Measurements from ENCODE around the gene SIGLEC8.
"Not testable (repeated sequence)": the region's sequence is repeated elsewhere in the genome, so short reads cannot be mapped to it uniquely, and the experiment has no call there.

The SIGLEC8 gene

DNA sequence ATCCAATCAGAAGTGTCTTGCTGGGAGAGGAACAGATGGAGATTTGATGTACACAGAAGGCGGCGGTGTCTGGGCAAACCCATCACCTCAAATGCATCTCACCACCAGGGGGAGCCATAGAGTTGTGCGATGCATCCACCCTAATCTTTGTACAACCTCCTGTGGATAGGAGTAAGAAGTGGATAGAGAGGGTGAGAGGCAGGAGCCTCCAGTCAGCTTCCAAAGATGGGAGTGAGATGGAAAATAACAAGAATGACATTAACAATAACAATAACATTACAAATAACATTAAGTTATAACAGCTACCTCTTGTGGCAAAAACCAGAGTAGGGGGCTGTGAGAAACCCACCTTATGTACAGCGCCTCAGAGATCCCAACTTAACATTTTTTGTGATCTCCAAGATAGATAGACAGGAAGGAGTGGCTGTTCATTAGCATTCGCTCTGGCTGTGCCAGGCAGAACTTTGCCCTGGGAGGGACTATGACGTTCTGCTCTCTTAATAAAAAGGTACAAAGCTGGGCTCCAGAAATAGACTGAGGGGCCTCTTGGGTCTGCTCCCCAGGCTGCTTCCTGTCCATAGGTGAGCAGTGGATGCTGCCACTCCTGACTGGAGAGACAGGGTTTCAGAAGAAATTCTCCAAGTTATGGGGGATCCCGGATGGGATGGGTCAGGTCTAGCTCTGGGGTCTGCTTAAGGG is 14.9 kb upstream of the SIGLEC8 start:
- peak; percentile 52 to 63 for DNase-seq (ENCODE audit: low read depth in 1 of 2, low spot score in 1 of 2)

DNA sequence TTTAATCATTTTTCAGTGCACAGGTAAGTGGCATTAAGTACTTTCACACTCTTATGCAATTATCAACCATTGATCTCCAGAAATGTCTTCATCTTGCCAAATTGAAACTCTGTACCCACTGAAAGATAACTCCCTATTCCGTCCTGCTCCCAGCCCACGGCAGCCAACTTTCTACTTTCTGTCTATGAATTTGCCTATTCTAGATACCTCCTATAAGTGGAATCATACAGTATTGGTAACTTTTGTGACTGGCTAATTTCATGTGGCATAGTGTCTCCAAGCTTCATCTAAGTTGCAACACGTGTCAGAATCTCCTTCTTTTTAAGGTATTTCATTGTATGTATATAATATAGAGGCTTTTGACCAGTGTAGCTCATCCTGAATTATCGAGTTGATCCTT is 14.4 kb upstream of the SIGLEC8 start:
- no peak for DNase-seq (ENCODE audit: low read depth in 1 of 2, low spot score in 1 of 2)

DNA sequence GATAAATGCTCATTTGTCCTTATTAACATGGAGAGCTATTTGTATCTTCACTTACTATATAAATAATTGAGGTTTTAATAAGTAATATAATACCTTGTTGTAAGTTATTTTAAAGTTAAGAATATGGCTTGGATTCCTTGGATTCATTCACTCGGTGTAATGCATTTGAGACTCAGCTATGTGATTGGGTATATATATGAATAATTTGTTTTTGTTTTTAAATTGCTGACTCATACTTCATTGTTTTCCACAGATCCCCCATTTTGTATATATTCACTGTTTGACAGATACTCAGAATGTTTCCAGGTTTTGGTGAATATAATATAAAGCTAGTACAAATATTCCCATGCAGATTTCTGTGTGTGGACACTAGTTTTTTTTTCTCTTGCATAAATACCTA is 13.3 kb upstream of the SIGLEC8 start:
- DNase-seq (ENCODE audit: low read depth in 1 of 2, low spot score in 1 of 2), result no peak

DNA sequence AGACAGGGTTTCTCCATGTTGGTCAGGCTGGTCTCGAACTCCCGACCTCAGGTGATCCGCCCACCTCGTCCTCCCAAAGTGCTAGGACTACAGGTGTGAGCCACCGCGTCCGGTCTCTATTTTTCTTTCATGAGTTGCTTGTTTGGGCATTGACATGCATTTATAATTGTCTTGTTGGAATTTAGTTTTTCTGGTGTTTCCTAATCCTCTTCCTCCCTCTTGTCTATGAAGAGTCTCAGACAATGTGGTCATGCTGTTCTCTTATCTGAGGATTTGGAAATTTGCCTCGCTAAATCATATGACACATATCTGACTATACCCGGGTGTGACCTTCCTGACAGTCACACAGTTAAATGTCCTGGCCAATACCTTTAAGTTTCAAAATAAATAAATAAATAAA is 12.7 kb upstream of the SIGLEC8 start:
- DNase-seq (ENCODE audit: low read depth in 1 of 2, low spot score in 1 of 2), result no peak

DNA sequence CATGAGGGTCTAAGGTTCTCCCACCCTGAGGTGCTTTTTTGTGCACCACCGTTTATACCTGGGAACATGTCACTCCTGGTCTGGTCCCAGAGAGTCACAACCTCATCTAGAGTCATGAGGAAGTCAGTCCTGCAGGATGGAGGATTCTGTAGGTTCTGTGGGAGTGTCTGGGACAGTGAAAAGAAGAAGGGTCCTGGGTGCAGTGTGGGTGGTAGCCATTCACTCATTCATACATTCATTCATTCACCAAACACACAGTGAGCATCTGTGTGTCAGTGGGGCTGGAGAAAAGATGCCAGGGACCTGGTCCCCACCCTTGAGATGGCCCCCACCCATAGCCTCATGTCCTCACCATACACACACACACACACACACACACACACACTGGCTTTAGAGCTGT is 11.4 kb upstream of the SIGLEC8 start:
- DNase-seq (ENCODE audit: low read depth in 1 of 2, low spot score in 1 of 2), result no peak

DNA sequence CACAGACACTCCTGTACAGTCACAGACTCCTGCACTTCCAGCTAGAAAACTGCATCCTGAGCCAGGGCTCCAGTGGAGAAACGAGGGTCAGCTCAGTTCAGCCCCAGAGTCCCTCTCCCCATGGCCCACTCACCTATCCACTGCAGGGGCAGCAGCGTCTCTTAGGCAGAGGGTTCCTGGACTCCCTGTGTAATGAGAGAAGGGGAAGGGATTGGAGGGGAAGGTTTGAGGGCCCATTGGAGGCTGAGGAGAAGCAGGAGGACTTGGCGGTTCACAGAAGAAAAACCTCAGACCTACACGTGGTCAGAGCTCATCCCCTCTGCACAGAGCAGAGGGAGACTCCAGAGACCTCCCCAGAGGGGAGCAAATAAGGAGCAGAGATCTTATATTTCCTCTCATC is 10.9 kb upstream of the SIGLEC8 start:
- DNase-seq (ENCODE audit: low read depth in 1 of 2, low spot score in 1 of 2), result no peak

DNA sequence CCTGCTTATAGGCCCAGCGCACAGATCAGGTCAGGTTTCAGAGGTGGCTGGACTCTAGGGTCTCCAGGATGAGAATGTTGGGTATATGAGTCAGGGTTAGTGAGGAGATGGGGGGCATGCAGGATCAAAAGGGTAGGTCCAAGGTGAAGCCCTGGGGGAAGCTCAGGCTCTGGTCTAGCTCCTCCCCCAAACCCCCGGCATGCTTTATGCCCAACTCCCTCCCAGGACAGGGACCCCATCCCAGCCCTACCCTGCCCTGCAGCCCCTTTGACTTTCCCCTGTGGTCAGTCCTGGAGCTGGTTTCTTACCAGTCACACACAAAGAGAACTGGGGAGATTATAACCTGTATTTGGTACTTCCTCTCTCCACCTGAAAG is 10.3 kb upstream of the SIGLEC8 start:
- DNase-seq (ENCODE audit: low read depth in 1 of 2, low spot score in 1 of 2), result no peak

DNA sequence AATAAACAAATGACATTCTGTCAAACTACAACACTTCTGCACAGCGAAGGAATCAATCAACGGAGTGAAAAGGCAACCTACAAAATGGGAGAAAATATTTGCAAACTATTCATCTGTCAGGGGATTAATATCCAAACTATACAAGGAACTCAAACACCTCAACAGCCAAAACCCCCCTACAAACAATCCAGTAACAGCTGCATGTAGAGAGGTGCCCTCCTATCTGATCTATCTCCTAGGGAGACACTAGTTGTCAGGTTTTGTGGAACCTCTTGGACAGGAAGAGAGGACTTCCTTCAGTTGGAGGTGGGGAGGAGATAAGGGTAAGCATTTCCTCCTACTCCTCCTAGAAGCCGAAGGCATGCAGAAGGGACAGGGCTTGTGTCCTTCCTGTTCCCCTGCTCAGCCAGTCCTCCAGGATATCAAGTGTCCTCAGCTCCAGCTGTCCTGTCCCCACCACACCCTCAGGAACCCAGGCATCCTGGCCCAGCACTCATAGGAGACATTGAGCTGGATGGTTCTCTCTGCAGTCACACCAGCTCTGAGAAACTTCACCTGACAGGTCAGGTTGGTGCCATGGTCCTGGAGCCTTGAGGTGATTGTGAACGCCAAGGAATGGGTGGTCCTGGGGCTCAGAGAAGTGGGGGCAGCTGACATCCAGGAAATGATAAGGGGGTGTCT is 9.8 kb upstream of the SIGLEC8 start:
- no peak for DNase-seq (ENCODE audit: low read depth in 1 of 2, low spot score in 1 of 2)

DNA sequence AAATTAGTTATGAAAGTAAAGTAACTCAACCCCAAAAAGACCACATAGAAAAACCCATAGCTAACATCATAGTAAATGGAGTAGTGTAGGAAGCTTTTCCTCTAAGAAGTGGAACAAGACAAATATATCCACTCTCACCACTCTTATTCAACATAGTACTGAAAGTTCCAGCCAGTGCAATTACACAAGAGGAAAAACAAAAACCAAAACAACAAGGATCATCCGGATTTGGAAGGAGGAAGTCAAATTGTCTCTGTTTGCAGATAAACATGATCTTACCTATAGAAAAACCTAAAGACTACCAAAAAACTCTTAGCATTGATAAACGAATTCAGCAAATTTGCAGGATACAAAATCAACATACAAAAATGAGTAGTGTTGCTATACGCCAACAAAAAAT is 8.5 kb upstream of the SIGLEC8 start:
- no peak for DNase-seq (ENCODE audit: low read depth in 1 of 2, low spot score in 1 of 2)

DNA sequence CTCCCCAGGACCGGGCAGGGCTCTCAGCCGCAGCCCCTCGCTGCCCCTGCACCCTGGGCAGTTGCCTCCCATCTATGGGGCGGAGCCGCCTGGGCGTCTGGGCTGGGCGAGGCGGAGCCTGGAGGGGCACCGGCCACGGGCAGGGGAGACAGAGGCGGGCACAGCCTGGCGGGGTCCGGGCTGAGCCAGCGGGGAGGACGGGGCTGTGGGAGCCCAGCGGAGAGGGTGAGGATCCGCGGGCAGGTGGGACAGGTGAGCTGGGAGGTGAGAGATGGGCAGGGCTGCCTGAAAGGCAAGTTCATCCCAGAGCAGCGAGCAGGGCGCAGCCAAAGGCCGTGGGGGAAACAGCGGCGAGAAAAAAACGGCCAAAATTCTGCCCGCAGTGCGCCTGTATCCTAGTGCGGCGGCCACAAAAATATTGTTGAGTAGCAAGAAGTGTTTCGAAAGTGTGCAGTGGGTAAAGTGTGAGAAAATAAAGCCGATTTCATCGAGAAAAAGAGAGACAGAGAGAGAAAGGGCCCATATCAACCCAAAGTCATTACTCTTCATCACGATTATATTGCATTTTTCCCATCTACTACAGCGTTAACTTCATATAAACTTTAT is 5.8 kb upstream of the SIGLEC8 start:
- not testable (repeated sequence) for DNase-seq (ENCODE audit: low read depth in 1 of 2, low spot score in 1 of 2)

DNA sequence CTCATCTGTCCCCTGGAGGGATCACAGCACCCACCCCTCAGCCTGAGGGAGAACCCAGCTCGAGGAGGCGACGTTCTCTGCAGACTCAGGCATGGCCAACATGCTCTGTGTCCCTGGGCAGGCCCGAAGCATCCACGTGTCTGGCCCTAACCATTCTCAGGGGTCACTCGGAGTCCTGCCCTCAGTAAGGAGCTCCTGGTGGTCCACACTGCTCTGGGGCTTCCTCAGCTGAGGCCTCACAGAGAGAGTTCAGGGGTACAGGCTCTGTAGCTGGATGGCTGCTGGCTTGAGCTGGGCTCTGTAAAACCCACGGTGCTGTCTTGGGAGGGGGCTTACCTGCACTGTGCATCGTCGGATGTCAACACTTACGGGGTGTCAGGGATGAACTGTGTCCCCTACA is 4.4 kb upstream of the SIGLEC8 start:
- no peak for DNase-seq (ENCODE audit: low read depth in 1 of 2, low spot score in 1 of 2)

DNA sequence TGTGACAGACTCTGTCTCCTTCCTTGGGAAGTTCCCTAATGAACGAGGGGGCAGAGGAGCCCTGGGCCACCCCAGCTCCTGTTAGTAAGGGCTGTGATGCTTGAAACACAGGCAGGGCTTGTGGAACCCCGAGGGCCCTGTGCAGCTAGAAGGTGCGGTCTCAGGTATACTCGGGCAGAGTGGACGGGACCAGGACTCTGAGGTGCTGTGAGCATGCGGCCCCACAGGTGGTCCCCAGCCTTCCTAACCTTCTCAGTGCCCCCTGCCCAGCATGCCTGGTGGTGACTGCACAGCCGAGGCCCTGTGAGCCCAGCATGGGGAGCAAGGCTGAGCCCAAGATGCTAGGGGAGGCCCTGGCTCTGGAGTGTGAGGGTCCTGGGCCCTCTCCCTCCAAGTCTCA is 4.0 kb upstream of the SIGLEC8 start:
- no peak for DNase-seq (ENCODE audit: low read depth in 1 of 2, low spot score in 1 of 2)

DNA sequence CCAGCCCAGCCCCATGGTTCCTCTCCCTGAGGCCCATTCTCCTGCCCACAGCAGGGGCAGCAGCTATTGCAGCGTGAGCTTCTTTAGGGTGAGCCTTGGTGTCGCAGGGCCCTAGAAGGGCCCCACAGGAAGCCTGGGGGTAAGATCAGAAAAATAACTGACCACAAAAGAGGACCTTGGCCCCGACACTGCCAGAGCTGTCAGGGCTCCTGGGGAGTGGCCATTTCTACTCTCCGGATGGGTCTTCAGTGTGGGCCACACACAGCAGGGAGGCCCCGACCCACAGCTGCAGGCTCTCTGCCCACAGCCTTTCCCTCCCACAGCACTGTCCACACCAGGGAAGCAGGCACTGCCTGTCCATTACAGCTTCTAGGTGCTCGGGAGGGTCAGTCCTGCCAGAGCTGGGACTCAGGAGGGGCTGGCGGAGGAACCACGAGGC is 3.5 kb upstream of the SIGLEC8 start:
- no peak for DNase-seq (ENCODE audit: low read depth in 1 of 2, low spot score in 1 of 2)

DNA sequence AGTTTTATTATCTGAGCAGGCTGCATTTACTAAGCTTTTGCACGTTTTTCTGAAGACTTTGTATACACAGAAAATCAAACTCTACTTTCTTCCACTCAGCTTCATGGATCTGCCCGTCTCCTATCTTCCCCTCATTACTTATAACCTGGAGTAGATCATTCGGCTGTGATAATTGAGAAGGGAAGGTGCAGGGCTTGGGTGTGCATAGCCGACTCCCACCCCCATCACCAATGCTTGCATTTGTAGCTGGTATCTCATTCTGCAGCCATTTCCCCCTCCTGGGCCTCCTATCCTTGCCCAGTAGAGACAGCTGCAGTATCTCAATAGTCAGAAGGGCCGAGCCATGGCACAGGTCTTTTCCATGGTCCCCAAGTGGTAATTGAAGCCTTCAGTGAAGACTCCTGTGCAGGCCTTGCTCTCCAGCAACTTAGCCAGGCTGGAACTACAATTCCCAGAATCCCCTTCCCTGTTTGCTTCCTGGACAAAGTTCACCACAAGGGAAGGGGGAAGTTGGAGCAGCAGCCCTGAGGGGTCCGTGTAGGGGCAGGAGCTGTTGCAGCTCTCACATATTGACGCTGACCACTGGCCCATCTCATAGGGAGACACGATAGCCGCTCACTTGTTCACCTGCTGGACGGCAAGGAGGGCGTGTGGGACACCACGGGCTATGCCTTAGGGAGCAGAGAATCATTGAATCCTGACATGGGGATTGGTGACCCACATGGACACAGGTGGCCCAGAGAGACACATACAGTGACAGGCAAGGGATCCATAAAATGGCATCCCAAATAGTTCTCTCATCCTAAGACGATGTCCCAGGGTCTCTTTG is 2.1 kb upstream of the SIGLEC8 start:
- no peak for DNase-seq (ENCODE audit: low read depth in 1 of 2, low spot score in 1 of 2)

DNA sequence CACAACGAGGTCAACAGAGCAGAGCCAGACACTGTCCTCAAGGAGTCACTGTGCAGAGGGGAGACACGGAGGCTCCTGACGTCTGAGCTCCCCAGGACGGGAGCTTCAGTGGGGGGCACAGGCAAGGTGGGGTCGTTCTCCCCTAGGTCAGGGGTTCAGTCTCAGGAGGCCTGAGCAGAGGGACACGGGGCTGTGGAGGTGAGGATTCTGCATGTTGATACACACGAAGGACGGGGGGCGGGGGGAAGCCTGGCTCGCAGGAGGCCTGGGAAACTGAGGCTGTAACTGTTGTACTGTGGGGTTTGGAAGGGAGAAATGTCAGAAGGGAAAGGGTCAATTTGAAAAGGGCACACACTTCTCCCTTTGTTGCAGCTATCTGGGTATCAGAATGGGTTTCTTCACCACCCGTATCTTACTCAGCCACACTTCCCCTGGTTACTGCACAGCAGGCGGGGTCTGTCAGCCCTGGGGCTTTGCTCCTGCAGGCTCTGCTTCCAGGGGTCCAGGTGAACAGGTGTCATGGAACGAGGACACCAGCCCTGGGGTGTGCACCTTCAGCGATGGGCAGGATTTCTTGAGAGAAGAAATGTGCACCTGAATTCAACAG is 748 bp upstream of the SIGLEC8 start:
- DNase-seq (ENCODE audit: low read depth in 1 of 2, low spot score in 1 of 2), result no peak

DNA sequence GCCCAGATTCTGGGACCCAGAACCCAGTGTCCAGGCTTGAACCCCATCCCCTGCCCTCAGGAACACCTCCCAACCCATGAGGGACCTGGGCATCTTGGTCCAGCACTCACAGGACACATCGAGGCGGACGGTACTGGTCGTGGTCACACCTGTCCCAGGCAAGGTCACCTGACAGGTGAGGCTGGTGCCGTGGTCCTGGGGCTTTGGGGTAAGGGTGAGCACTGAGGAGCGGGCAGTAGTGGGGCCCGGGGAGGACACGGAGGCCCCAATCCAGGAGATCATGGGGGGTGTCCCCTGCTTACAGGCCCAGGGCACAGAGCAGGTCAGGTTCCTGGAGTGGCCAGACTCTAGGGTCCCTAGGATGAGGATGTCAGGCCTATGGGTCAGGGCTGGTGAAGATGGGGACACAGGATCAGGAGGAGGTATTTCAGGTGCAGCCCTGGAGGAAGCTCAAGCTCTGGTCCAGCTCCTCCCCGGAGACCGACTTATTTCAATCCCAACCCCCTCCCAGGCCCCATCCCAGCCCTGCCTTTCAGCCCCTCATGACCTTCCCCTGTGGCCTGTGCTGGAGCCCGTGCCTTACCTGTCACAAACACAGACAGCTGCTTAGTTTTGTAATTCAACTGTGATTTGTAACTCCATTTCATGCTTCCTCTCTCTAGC is 772 bp downstream of the SIGLEC8 start:
- DNase-seq (ENCODE audit: low read depth in 1 of 2, low spot score in 1 of 2), result no peak

DNA sequence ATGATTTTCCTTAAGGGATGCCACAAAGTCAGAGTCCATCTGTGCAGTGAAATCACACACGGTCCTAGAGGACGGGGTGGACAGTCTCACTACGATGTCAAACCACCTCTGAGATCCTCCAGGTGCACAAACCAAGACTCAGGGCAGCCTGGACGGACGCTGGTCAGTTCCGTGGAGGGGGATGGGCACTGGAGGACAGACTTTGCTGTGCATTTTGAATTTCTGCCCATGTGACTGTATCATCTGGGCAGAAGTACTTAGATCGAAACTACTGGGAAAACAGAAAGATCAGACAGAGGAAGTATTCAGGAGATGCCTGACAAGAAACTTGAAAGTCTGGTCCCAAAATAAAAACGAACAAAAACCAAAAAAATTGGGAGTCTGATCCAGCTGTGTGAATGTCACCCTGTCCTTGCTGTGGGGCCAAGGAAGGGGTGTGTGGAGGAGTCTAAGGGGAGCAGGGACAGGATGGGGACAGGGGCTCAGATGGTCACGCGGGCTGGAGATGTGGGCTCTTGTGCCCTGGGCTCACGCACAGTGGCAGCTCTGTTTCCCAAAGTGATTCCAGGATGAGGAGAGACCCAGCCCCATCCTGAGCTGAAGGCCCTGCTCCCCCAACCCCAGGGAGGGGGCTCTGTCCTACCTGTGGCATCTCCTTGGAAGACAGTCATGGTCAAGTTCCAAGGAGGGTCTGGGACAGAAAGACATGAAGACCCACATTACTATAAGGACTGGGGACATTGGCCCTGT is 1.5 kb downstream of the SIGLEC8 start:
- DNase-seq (ENCODE audit: low read depth in 1 of 2, low spot score in 1 of 2), result no peak

DNA sequence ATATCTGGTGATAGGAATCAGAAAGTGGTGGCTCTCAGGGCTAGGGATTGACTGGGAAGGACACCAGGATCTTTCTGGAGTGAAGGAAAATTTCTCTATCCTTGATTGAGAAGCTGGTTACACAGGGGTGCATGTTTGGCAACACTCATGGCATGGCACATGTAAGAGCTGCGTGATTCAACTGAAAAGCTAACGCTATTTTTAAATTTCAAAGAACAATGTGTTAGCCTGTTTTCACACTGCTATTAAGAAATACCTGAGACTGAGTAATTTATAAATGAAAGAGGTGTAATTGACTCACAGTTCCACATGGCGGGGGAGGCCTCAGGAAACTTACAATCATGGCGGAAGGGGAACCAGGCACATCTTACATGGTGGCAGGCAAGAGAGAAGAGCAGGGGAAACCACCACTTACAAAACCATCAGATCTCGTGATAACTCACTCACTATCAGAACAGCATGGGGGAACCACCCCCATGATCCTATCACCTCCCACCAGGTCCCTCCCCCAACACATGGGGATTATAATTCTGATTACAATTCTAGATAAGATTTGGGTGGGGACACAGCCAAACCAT is 7.4 kb downstream of the SIGLEC8 start:
- DNase-seq (ENCODE audit: low read depth in 1 of 2, low spot score in 1 of 2), result peak in 1 of 2 donors; percentile 25

DNA sequence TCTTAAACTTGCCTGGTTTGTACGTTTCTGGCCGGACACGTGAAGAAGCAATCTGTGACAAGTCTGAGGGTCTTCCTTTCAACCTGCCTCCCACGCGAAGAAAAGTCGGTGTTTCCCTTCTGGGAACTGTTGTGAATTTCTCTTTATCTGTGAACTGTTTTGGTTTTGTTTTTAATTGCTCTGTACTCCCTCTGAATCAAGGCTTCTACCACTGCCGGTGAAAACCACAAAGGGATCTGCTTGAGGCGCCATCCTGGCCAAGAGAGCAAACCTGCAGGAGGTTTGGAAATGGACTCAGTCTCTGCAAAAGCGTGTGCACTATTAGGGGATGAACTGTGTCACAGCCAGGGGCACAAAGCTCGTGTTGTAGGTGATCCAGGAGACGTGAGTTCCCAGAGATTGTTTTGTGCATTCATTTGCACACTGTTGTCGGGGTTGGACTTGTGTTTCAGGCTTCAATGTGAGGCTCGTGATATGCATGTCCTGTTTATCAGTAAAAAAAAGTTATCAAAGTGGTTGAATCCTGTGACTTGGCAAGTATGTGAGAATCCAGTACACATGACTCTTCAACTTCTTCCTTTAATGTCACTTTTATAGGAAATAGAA is 9.7 kb downstream of the SIGLEC8 start:
- DNase-seq (ENCODE audit: low read depth in 1 of 2, low spot score in 1 of 2), result no peak

Measured in stimulated activated CD4-positive, alpha-beta T cell treated with anti-CD3 and anti-CD28 coated beads, Interleukin-15, amount 100 ng/mL, for 1 hour (primary cell).